NCI-H526 (cell line): ENCODE data around the gene FIBCD1.
"Not testable (repeated sequence)": the region's sequence is repeated elsewhere in the genome, so short reads cannot be mapped to it uniquely, and the experiment has no call there.

Experiments
- DNase-seq, 2 experiments: peaks; one replicate each; lab custom pipeline; 2025; lab: John Stamatoyannopoulos, UW

FIBCD1 gene

DNA sequence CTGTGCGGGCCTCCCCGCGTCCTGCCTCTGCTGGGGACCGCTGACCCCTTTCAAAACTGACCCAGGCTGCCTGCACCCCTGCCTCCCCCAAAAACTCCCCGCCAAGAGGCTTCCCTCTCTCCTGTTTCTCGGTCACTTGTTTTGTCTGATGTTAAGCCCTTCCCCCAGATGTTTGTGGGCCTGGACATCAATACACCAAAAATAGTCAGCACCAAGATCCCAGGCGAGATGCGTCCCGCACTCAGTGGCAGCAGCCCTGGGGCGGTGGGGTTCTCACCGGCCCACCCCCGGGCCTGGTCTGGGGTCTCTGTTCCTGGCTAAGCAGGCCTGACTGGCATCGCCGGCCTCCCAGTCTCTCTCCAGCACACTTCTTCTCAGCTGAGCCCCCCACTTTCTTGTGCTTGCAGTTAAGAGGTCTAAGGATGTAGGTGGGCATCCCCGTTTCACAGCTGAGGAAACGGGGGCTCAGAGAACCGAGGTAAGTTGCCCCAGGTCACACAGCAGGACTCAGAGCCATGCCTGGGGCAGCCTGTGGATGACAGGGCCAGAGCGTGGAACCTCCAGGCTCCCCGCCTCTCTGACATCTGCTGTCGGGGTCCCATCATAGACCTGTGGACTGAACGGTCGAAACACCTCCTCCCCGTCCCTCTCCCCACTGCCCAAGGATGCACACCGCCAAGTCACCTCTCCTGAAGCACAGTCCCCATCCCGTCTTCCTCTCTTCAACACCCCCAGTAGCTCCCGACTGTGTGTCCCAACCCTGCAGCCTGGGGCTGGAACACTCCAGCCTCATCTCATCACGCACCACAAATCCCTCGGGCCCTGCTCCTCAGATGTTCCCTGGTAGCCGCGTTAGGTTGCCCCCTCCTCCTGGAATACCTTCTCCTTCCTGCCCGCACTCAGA lies 16.8 kb downstream of the FIBCD1 start:
- no peak for DNase-seq

DNA sequence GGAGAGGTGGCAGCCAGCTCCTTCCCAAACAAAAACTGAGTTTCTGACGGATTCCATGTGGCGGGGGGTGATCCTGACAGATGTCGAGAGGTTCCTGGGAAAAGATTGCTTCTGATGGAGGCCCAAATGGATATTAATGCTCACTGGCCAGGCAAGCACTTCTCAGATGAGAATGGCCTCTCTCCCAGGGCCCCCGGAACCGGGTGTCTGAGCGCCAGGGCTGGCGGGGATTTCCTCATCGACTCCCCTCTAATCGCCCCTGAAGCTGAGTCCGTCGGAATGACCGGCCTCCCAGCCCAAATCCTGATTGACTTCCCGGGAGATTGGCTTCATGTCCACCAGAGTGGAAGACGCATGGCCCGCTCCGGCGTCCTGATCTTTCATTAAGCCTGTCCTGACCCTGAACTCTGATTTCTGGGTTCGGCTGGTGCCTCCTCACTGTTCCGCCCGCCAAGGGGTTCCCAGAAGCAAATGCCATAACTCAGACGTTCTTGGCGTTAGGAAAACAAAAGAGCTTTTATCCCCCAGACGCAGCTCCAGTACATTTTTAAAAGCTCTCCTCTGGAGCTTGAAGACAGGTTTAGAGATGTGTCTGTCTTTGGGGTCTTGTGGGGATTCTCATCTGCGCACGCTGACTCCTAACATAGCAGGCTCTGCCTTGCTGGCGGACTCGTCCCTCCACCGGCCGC lies 17.6 kb downstream of the FIBCD1 start:
- no peak for DNase-seq

DNA sequence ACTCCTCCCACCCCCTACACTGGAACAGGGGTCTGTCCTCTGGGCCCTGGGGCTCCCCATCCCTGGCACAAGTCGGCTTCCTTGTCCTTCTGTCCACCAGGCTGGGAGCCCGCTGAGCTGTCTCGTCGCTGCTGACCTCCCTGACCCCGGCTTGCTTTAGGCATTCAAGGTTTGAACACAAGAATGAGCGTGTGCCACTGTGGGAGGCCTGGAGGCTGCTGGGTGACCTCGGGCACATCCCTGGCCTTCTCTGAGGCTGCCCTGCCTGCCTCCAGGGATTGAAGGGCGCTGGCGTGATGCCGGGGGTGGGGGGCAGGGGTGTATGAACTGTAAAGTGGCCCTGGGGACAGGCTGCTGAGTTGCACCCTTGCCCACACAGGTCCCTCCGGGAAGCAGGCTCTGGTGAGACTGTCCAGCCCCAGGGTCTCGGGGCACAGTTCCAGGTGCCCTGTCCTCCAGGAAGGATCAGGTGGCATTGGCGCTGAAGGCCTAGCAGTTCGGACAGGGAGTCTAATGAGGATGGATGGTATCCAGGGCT lies 18.2 kb downstream of the FIBCD1 start:
- DNase-seq: no peak

DNA sequence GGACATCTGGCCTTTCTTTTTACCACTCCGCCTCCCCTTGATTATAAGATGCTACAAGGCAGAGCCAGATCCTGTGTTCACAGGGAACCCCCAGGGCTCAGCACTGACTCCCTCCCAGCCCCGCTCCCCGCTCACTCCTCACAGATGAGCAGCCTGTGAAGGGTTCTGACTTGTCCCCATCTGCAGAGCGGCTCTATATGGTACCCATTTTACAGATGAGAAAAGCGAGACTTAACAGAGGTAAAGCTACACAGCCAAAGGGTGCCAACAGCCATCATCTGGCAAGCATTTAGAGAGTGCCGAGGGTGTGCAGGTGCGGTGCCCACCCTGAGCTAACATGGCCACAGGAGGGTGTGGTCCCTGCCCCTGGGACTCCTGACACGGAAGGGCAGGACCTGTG lies 18.8 kb downstream of the FIBCD1 start:
- no peak for DNase-seq

DNA sequence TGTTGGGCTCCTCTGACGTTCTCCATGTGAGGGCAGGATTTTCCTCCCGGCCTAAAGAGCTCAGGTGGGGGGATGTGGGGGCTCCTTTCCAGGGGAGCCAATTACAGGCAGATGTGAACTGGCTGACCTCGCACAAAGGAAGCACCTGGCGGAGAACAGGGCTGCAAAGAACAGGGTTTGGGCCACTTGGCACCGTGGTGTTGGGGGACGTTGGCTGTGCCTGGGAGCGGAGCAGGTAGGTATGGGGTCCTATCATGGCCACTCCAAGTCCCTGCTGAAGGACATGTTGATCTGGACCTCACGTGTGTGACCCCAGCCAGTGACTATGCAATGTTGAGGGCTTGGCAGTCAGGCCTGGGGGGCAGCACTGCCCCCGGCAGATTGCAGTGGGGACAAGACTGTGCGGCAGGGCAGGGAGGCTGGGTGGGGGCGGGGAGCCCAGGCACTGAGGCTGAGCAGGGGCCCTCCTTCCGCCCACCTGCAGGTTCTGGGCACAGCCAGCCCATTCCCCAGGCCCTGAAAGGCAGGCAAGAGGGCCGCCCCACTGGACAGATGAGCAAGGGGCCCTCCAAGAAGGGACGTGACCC lies 19.4 kb downstream of the FIBCD1 start:
- DNase-seq: no peak

DNA sequence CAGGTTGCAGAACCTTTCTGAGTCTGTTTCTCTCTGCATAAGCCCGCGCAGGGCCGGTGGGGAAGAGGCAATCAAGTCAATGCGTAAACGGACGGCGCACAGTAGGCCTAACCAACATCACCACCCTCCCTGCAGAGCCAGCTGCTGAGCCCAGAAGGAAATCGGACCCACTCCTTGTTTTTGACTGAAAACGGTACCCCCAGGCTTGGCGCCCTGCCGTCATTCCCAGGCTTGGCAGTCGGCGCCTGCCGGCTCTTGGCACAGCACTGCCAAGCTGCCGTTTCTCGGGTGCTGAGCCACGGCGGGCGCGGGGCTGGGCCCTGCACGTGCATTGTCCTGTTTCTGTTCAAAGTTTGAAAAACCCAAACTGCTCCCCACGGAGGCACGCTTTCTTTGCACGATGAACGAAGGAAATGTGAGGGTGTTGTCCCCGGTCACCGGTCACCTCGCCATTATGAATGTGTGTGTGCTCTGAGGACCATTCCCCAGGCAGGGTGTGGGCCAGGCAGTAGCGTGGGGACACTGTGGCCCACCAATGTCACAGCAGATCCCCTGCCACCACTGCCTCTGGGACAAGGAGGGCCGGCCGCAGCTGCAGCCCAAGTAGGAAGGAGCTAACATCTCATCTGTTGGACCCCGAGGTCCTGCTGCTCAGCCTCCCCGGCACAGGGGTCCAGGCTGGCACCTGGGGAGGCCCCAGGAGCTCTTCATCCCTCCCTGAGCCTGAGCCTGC lies 20.1 kb downstream of the FIBCD1 start:
- no peak for DNase-seq

DNA sequence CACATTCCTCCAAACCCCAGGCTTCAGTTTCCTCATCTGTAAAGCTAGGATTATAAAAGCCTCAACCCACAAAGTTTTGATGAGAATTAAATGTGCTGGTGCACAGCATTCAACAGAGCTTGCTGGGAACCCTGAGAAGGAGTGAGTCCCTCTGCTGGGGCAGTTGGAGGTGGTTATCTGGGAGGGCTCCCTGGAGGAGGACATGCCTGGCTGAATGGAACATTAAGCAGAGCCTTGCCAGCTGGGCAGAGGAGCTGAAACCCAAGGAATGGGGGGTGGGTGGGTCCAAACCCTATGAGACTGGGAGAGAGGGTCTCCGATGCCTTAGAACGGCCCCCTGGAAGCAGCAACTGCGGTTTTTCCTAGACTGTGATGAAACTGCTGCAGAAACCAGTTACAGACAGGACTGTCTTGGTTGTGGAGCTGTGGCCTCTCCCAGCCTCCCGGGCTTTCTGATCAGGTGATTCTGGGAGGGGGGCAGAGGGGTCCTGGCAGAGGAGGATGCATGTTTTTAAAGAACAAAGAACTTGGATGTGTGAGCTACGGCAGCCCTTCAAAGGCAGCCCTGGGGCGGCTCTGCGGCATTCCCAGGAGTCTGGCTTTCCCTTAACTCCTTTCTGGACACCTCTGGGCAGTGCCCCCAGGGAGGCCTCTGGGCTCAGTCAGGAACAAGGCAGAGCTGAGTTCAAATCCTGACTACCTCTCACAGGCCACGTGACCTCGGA lies 20.8 kb downstream of the FIBCD1 start:
- no peak for DNase-seq

DNA sequence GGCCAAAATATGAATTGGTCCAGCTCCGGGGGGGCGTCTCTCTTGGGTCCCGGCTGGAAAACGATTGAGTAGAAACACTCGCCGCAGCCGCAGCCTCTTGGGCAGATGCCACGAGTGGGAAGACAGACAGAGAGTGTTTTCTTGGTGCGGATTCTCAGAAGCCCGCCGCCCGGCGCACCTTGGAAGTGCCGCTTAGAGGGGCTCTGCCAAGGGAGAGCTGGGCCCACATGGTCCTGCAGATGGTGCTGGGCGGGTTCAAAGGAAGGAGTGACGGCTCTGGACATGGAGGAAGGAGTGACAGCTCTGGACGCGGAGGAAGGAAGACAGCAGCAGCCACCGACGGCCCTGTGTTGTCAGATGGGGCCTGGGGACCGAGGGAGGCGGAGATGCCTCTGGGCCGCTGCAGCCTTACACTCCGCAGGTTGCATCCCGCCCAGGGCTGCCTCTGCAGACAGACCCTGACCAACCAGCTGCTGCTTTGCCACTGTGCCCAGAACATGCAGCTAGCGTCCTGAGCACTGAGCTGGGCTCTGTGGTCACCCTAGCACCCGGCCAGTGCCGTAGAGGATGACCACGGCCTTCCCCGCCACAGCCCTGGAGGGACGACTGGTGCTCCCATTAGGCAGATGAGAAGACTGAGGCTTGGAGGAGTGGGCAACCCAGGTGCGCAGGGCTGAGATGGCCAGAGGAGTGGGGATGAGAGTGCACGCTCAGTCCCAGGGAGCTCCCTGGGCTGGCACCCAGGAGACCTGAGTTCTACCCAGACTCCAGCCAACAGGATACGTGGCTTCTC lies 21.7 kb downstream of the FIBCD1 start:
- no peak for DNase-seq

DNA sequence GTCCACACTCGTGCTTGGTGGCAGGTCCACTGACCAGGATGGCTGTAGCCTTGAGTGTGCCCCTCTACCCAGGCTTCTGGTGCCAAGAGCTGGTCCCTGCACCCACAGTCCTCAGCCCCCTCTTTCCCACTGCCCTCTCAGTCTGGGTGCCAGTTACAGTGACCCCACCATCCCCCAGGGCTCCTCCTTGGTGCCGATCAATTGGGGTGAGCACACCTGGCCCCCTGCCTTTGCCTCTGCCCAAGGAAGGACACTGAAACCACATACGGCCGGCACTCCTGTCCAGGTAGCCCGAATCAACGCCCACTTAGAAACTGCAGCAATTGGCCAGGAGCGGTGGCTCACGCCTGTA lies 24.0 kb downstream of the FIBCD1 start:
- no peak for DNase-seq

DNA sequence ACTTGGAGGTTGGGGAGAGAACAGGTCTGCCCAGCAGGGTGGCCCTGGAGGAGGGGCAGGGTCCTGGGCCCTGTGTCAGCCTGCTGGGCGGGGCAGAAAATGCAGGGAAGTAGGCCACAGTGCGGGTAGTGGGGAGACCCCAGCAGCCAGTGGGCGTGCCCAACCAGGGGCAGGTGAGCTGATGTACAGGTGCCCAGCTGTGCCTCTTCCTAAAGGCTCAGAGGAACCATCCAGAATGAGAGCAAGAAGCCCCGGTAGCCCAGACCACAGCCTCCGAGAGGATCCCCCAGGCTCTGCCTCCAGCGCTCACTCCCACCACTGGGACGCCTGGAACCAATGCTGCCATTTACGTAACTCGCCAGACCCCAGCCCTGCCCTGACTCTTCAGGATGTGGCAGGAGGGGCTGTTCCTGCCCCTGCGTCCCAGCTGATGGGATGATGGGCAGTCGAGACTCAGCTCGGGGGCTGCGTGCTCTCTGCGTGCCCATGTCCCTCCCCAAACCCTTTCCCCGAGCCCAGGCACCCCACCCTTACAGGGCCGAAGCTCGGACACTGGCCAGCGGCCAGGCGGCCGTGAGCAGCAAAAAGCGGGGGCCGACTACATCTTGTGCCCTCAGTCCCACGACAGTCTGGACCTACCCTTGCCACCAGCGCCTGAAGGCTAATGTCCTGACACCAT lies 24.5 kb downstream of the FIBCD1 start:
- no peak for DNase-seq

DNA sequence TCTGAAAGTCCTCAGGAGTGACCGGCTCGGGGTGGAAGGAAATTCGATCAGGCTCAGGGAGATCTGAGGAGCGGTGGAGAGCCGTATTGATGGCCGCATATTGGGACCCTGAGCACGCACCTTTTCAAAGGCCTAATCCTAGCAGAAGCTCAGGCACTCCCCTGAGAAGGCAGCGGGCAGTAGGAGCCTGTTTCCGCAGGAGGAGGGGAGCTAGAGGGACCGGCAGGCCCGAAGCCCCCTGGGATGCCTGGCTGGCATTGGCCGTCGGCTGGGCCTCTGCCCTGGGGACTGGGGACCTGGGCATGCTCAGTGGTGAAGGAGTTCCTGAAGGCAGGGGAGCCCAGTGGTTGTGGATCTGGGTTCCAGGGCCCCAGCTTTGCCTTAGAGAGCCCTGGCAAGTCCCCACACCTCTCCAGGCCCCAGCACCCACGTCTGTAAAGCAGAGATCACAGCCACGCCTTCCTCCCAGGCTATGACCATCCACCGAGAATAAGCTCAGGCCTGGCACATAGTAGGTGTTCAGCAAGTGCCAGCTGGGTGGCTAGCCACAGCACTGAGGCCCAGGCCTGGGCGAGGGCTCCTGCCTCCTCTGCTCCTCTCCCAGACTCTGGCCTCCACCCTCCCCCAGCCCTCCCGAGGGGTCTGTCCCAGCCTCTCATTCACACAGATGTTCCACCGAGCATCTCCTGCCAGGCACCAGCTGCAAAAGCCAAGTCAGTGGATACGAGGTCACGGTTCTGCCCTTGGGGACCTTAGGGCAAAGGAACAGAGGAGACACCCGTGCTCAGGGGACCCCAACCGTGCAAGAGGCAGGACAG lies 25.2 kb downstream of the FIBCD1 start:
- DNase-seq: no peak

DNA sequence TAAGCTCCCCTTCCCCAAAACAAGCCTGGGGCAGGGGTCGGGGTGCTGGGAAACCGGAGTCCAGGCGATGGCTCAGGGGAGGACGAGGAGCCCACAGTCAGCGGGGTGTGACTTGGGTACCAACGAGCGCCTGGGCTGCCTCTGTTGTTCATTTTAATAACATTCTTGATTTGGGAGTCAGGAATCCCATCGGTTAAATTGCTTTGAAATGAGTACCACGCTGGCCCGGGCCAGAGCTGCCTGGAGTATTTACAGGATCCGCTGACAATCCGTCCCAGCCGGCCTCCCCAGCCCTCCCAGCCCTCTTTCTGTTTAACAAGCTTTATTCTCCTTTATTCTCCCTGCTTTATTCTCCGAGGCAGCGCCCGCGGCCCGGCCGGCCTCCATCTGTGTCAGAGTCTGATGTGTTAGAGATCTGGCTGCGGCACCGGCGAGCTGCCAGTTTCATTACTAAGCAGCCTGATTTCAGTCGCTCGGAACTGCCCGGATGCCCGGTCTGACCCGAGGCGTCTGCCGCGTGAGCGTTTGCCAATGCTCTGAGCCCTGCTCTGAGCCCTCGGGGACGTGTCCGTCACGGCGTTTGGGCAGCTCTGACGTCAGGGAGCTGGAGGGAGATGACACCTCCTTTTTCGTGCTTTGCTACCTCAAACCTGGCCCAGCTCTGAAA lies 26.0 kb downstream of the FIBCD1 start:
- DNase-seq: no peak

DNA sequence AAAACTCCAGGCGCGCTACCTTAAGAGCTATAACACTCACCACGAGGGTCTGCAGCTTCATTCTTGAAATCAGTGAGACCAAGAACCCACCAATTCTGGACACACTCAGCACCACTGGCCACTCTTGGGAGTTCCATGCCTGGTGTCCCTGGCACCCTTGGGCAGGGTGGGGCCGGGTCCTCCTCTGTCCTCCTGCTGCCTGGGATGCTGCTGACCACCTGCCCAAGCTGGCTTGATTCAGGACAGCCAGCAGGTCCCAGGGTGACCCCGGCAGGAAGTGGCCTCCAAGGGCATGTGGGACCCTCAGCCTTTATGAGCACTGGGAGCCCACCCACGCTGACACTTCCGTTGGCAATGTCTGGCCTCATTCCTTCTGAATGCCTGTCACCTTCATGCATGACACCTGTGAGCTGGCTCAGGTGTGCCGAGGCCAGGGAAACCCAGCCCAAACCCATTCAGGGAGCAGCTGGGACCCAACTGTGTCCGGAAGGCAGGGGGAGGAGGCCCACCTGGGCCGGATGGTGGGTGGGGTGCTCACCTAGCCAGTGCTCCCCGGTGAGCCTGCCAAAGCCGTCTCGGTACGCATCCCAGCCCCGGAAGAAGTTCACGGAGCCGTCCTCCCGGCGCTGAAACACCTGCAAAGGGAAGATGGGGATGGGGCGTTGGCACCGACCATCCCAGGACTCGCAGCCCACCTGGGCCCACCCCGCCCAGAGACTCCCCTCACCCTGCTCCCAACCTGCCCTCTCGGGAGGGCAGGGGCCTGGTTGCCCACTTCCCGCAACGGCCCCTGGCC lies 27.6 kb downstream of the FIBCD1 start:
- DNase-seq: no peak

DNA sequence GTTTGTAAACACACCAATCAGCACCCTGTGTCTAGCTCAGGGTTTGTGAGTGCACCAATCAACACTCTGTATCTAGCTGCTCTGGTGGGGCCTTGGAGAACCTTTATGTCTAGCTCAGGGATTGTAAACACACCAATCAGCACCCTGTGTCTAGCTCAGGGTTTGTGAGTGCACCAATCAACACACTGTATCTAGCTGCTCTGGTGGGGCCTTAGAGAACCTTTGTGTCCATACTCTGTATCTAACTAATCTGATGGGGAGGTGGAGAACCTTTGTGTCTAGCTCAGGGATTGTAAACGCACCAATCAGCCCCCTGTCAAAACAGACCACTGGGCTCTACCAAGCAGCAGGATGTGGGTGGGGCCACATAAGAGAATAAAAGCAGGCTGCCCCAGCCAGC lies 28.4 kb downstream of the FIBCD1 start:
- DNase-seq: not testable (repeated sequence)

DNA sequence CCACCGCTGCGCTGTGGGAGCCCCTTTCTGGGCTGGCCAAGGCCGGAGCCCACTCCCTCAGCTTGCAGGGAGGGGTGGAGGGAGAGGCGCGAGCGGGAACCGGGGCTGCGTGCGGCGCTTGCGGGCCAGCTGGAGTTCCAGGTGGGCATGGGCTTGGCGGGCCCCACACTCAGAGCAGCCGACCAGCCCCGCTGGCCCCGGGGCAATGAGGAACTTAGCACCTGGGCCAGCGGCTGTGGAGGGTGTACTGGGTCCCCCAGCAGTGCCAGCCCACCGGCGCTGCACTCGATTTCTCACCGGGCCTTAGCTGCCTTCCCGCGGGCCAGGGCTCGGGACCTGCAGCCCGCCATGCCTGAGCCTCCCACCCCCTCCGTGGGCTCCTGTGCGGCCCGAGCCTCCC lies 29.0 kb downstream of the FIBCD1 start:
- DNase-seq: not testable (repeated sequence)

DNA sequence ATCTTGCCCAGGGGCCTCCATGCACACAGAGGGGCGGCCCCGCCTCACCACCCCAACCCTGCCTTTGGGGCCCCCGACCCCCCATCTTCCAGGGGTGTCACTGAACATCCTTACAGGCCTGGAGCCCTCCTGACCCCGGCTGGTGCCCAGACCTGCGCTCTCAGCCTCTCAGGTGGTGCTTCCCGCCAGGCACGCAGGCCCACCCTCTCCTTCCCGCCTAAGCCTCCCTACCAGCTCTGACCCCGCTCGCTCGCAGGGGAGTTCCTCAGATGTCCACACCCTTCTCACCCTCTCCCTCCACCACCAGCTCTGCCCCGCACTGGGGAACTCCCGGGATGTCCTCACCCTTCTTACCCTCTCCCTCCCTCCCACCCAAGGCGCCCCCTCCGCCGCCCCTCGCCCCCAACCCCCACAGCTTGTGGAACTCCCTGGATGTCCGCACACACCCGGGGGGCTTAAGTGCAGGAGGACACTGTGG lies 30.1 kb downstream of the FIBCD1 start:
- no peak for DNase-seq

DNA sequence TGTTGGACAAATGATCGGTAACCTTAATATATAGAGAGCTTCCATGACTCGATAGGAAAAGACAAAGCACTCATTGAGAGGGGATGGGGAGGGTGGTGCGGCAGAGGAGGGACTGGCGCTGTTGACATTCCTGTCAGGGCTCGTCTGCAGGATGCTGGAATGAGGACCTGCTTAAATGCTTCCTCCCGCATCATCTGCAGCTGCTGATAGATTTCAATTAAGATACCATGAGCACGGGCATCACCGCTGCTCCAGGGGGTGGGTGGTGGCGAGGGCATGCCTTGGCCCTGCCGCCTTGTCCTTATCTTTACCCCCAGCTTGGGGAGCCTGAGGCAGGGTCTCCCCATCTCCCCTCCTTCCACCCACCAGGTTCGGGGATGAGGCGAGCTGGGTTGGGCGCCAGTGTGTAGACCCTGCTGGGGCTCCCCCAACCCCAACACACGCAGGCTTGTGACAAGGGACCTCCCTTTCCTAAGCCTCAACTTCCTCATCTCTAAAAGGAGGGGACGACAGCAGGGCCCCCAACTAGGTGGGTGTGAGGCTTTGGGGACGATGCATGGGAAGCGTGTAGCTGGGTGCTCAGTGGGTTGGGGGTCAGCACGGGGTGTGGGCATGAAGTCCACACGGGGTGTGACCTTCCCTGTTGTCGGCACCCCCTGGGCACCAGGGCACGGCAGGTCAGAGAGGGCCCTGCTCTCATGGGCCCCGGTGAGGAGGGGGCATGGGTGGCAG lies 30.7 kb downstream of the FIBCD1 start:
- no peak for DNase-seq
